Prostate gland (tissue), 2 donors: ENCODE measurements around the gene TKT.

ENCODE experiments used
- POLR2A ChIP-seq: fragments of 450-650 bp; IDR thresholded peaks from one replicate; pipeline ENCODE4 v1.6.1; 2016; ENCODE audit warnings: antibody characterized with exemption, mild to moderate bottlenecking
- TF ChIP-seq, protein P1 (sequence below), 4 experiments: fragments of 200-600 bp in 2 of 4; fragments of 450-650 bp in 2 of 4; sonication (generic) in 2 of 4; IDR thresholded peaks; 1 replicate in 3 of 4; 2 replicates in 1 of 4; pipeline ENCODE4 v1.5.1; 2016 to 2019; ENCODE audit warnings: antibody characterized with exemption in 4 of 4, mild to moderate bottlenecking in 2 of 4, moderate library complexity in 2 of 4

- TF ChIP-seq, protein P1, sequence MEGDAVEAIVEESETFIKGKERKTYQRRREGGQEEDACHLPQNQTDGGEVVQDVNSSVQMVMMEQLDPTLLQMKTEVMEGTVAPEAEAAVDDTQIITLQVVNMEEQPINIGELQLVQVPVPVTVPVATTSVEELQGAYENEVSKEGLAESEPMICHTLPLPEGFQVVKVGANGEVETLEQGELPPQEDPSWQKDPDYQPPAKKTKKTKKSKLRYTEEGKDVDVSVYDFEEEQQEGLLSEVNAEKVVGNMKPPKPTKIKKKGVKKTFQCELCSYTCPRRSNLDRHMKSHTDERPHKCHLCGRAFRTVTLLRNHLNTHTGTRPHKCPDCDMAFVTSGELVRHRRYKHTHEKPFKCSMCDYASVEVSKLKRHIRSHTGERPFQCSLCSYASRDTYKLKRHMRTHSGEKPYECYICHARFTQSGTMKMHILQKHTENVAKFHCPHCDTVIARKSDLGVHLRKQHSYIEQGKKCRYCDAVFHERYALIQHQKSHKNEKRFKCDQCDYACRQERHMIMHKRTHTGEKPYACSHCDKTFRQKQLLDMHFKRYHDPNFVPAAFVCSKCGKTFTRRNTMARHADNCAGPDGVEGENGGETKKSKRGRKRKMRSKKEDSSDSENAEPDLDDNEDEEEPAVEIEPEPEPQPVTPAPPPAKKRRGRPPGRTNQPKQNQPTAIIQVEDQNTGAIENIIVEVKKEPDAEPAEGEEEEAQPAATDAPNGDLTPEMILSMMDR (IDR thresholded peaks at IDR 0.05) = no peak
- TF ChIP-seq POLR2A = no peak
Observed at GRCh38 chr3:53238886-53239285, 16.9 kb downstream of the TKT start.
